ENCODE data around the gene ADD3. TPM values are rescaled to one million over a fixed set of nuclear protein-coding genes. Genes with fewer than 3 reads are reported as not detected.

The ADD3 gene
- total RNA-seq, 1 donor = 1,018 TPM

DNA sequence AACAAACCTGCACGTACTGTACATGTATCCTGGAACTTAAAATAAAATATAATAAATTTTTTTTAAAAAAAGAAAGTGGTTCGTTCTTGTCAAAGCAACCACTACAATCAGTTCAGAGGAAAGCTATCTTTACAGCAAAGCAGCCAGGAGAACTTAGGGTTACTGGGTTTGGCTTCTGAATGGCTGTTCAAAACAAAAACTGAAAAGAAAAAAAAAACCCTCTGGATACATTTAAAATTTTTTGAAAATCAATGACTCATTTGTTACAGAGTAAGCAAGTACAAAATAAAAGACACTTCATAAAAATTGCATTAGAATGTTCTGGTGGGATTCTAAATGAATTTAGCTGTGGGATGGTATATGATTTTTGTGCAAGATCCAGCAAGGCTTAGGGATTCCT, 28.6 kb upstream of the ADD3 start:
- Histone ChIP-seq H3K27ac (ENCODE audit: low read depth, low read length) (peak overlapping the region; percentile 72), H3K79me2 (ENCODE audit: insufficient read depth, low read length) (no peaks in the 10 kb centered on the region), H3K4me3 (ENCODE audit: insufficient read depth, low read length) (no peak overlapping the region), H4K20me1 (ENCODE audit: insufficient read depth, low read length) (no peaks in the 10 kb centered on the region), H2AFZ (ENCODE audit: low read length) (no peak overlapping the region), H3K4me2 (ENCODE audit: insufficient read depth, low read length) (peak overlapping the region; percentile 66), H3K36me3 (ENCODE audit: insufficient read depth, low read length) (no peaks in the 10 kb centered on the region), H3K4me1 (ENCODE audit: insufficient read depth, low read length) (peaks cover 62% of the 10 kb centered on the region), H3K27me3 (ENCODE audit: insufficient read depth, low read length) (no peaks in the 10 kb centered on the region), H3K9me3 (ENCODE audit: low read depth, low read length) (no peaks in the 10 kb centered on the region)
- TF ChIP-seq, protein P1, sequence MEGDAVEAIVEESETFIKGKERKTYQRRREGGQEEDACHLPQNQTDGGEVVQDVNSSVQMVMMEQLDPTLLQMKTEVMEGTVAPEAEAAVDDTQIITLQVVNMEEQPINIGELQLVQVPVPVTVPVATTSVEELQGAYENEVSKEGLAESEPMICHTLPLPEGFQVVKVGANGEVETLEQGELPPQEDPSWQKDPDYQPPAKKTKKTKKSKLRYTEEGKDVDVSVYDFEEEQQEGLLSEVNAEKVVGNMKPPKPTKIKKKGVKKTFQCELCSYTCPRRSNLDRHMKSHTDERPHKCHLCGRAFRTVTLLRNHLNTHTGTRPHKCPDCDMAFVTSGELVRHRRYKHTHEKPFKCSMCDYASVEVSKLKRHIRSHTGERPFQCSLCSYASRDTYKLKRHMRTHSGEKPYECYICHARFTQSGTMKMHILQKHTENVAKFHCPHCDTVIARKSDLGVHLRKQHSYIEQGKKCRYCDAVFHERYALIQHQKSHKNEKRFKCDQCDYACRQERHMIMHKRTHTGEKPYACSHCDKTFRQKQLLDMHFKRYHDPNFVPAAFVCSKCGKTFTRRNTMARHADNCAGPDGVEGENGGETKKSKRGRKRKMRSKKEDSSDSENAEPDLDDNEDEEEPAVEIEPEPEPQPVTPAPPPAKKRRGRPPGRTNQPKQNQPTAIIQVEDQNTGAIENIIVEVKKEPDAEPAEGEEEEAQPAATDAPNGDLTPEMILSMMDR (IDR thresholded peaks at IDR 0.05; ENCODE audit: extremely low read depth, low read depth, low read length) = no peak
- DNase-seq (ENCODE audit: insufficient read length, low spot score, missing footprints) = no peak

DNA sequence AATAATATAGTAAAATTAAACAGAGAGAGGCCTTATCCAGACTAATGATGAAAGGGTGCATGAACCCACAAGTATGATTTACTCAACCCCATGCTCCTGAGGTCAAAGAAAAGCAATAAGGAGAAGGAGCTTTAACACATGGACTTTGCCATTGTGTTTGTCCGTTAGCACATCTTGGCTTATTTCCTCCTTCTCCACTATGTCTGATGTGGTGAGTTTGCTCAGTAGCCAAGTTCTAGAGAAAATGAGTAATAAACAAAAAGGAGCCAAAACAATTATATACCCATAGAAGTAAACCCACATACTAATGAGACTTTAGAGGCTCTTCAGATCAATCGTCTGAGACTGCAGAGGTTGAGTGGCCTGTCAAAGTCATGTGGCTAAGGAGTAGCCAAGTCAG, 26.1 kb upstream of the ADD3 start:
- DNase-seq (ENCODE audit: insufficient read length, low spot score, missing footprints) = no peak
- Histone ChIP-seq H3K4me2 (ENCODE audit: insufficient read depth, low read length) (peak overlapping the region; percentile 53), H3K27me3 (ENCODE audit: insufficient read depth, low read length) (no peaks in the 10 kb centered on the region), H3K9me3 (ENCODE audit: low read depth, low read length) (no peaks in the 10 kb centered on the region), H2AFZ (ENCODE audit: low read length) (peak overlapping the region; percentile 19), H3K4me1 (ENCODE audit: insufficient read depth, low read length) (peaks cover 46% of the 10 kb centered on the region), H3K36me3 (ENCODE audit: insufficient read depth, low read length) (no peaks in the 10 kb centered on the region), H3K79me2 (ENCODE audit: insufficient read depth, low read length) (no peaks in the 10 kb centered on the region), H3K4me3 (ENCODE audit: insufficient read depth, low read length) (no peak overlapping the region), H4K20me1 (ENCODE audit: insufficient read depth, low read length) (no peaks in the 10 kb centered on the region), H3K27ac (ENCODE audit: low read depth, low read length) (peak overlapping the region; percentile 16)
- TF ChIP-seq, protein P1 (IDR thresholded peaks at IDR 0.05; ENCODE audit: extremely low read depth, low read depth, low read length) = no peak

DNA sequence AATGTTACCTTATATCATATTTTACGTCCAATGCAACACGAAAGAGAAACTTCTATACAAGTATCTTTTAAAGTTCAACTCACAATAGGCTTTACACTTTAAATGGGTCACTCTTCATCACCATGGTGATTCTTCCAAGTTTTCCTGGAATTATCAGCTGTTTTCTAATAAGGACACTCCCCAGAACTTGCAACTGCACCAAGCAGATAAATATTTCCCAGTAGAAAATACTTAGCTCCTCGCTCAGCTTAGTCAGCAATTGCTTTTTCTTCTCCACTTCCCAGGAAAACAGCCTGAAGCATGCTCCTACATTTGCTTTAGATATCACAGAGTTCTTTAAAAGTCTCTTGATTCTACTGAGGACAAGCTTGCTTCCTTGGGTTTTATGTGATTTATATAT, 25.7 kb upstream of the ADD3 start:
- peak overlapping the region; percentile 6 for H3K4me3 ChIP-seq (ENCODE audit: insufficient read depth, low read length)
- TF ChIP-seq, protein P1 (IDR thresholded peaks at IDR 0.05; ENCODE audit: extremely low read depth, low read depth, low read length) = no peak
- DNase-seq (ENCODE audit: insufficient read length, low spot score, missing footprints) = no peak
- H3K79me2 ChIP-seq (ENCODE audit: insufficient read depth, low read length) = no peaks in the 10 kb centered on the region
- no peaks in the 10 kb centered on the region for H4K20me1 ChIP-seq (ENCODE audit: insufficient read depth, low read length)
- H3K9me3 ChIP-seq (ENCODE audit: low read depth, low read length) = no peaks in the 10 kb centered on the region
- H3K4me2 ChIP-seq (ENCODE audit: insufficient read depth, low read length) = peak overlapping the region; percentile 53
- H2AFZ ChIP-seq (ENCODE audit: low read length) = peak overlapping the region; percentile 19
- no peaks in the 10 kb centered on the region for H3K36me3 ChIP-seq (ENCODE audit: insufficient read depth, low read length)
- H3K27me3 ChIP-seq (ENCODE audit: insufficient read depth, low read length) = no peaks in the 10 kb centered on the region
- H3K27ac ChIP-seq (ENCODE audit: low read depth, low read length) = peak overlapping the region; percentile 16
- peaks cover 46% of the 10 kb centered on the region for H3K4me1 ChIP-seq (ENCODE audit: insufficient read depth, low read length)

DNA sequence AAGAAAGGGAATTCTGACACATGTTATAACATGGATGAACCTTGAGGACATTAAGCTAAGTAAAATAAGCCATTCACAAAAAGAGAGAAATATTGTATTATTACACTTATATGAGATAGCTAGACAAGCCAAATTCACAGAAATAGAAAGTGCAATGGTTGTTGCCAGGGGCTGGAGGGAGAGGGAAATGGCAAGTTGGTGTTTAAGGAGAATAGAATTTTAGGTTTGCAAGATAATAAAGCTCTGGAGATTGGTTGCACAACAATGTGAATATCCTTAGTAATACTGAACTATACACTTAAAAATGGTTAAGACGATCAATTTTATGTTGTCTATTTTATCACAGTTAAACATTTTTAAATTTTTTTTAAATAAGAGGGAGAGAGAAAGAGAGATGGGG, 25.0 kb upstream of the ADD3 start:
- H3K36me3 ChIP-seq (ENCODE audit: insufficient read depth, low read length) = no peaks in the 10 kb centered on the region
- H3K79me2 ChIP-seq (ENCODE audit: insufficient read depth, low read length) = no peaks in the 10 kb centered on the region
- no peak for DNase-seq (ENCODE audit: insufficient read length, low spot score, missing footprints)
- no peaks in the 10 kb centered on the region for H3K27me3 ChIP-seq (ENCODE audit: insufficient read depth, low read length)
- no peak overlapping the region for H3K4me3 ChIP-seq (ENCODE audit: insufficient read depth, low read length)
- H3K4me1 ChIP-seq (ENCODE audit: insufficient read depth, low read length) = peaks cover 44% of the 10 kb centered on the region
- no peak overlapping the region for H2AFZ ChIP-seq (ENCODE audit: low read length)
- TF ChIP-seq, protein P1 (IDR thresholded peaks at IDR 0.05; ENCODE audit: extremely low read depth, low read depth, low read length) = no peak
- peak overlapping the region; percentile 16 for H3K27ac ChIP-seq (ENCODE audit: low read depth, low read length)
- H4K20me1 ChIP-seq (ENCODE audit: insufficient read depth, low read length) = no peaks in the 10 kb centered on the region
- H3K9me3 ChIP-seq (ENCODE audit: low read depth, low read length) = no peaks in the 10 kb centered on the region
- peak overlapping the region; percentile 53 for H3K4me2 ChIP-seq (ENCODE audit: insufficient read depth, low read length)
